ENCODE measurements around the gene PLCH2. TPM values are rescaled to one million over a fixed set of nuclear protein-coding genes. Genes with fewer than 3 reads are reported as not detected.
A peak's percentile ranks its signal among the peaks of the same experiment; 100 is the strongest.

The PLCH2 gene
- total and polyA plus RNA-seq, 9 of the 15 experiments (the other 6 are each of a cell fraction or from before 2014, with no cell fraction given): 0.16 TPM; not detected in 8

- TF ChIP-seq ZNF444 (CRISPR knock-in tag; IDR thresholded peaks at IDR 0.05): no peak; the same call in 1 of the 2 replicates
- no peak for TF ChIP-seq SRSF3 (IDR thresholded peaks at IDR 0.05; ENCODE audit: insufficient read depth, low read length)
- no peak for TF ChIP-seq ZNF586 (CRISPR knock-in tag; conservative IDR thresholded peaks at IDR 0.05)
- TF ChIP-seq PURB (CRISPR knock-in tag; IDR thresholded peaks at IDR 0.05; ENCODE audit: low read depth): no peak
- TF ChIP-seq TCF7 (IDR thresholded peaks at IDR 0.05; ENCODE audit: borderline replicate concordance): 0 out of 2 replicates have a peak, but pooled peaks have one; percentile 13
- TF ChIP-seq, protein P1, sequence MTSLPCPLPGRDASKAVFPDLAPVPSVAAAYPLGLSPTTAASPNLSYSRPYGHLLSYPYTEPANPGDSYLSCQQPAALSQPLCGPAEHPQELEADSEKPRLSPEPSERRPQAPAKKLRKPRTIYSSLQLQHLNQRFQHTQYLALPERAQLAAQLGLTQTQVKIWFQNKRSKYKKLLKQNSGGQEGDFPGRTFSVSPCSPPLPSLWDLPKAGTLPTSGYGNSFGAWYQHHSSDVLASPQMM (CRISPR knock-in tag; IDR thresholded peaks at IDR 0.05): no peak
- no peak for TF ChIP-seq SMARCC2 (IDR thresholded peaks at IDR 0.05; ENCODE audit: low read depth)
- TF ChIP-seq ZBTB33 (CRISPR knock-in tag; IDR thresholded peaks at IDR 0.05): no peak
- no peak for TF ChIP-seq ZZZ3 (IDR thresholded peaks at IDR 0.05)
- peak; percentile 7; the same call in 1 of the 2 replicates for TF ChIP-seq RBFOX2 (IDR thresholded peaks at IDR 0.05; ENCODE audit: low read depth, low read length)
- peak; percentile 20 for TF ChIP-seq HNRNPLL (IDR thresholded peaks at IDR 0.05; ENCODE audit: low read depth, low read length, poor library complexity, severe bottlenecking)
- TF ChIP-seq, protein P2, sequence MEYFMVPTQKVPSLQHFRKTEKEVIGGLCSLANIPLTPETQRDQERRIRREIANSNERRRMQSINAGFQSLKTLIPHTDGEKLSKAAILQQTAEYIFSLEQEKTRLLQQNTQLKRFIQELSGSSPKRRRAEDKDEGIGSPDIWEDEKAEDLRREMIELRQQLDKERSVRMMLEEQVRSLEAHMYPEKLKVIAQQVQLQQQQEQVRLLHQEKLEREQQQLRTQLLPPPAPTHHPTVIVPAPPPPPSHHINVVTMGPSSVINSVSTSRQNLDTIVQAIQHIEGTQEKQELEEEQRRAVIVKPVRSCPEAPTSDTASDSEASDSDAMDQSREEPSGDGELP (CRISPR knock-in tag; IDR thresholded peaks at IDR 0.05; ENCODE audit: borderline replicate concordance): no peak; the same call in 1 of the 2 replicates
- peak; percentile 20; the same call in 1 of the 2 replicates for TF ChIP-seq ZBTB7A (IDR thresholded peaks at IDR 0.05; ENCODE audit: borderline replicate concordance, control insufficient read depth, low read depth, low read length)
- TF ChIP-seq RBM14 (IDR thresholded peaks at IDR 0.05; ENCODE audit: borderline replicate concordance, insufficient read depth, low read depth, low read length): no peak
- TF ChIP-seq DNMT1 (IDR thresholded peaks at IDR 0.05): no peak
- TF ChIP-seq ZNF140 (CRISPR knock-in tag; IDR thresholded peaks at IDR 0.05): no peak
- no peak for TF ChIP-seq MECOM (CRISPR knock-in tag; IDR thresholded peaks at IDR 0.05)
- TF ChIP-seq CHD4 (IDR thresholded peaks at IDR 0.05; ENCODE audit: insufficient read depth, insufficient replicate concordance, low read depth, low read length, poor library complexity, severe bottlenecking): no peak
- TF ChIP-seq ETS2 (tag; IDR thresholded peaks at IDR 0.05; ENCODE audit: borderline replicate concordance, poor library complexity, severe bottlenecking): no peak
- no peak for TF ChIP-seq ELK1 (CRISPR knock-in tag; IDR thresholded peaks at IDR 0.05)
- TF ChIP-seq ZKSCAN3 (CRISPR knock-in tag; IDR thresholded peaks at IDR 0.05): no peak
Measured at GRCh38 chr1:2547210-2548067, 71.3 kb downstream of the PLCH2 start (continued).
